ENCODE results near the gene APOBEC3B.
A peak's percentile ranks its signal among the peaks of the same experiment; 100 is the strongest.
"Not testable (repeated sequence)": the region's sequence is repeated elsewhere in the genome, so short reads cannot be mapped to it uniquely, and the experiment has no call there.

Gene APOBEC3B

GRCh38 chr22:38981992-38982927 lies at the start of gene APOBEC3B:
Gene APOBEC3B, plus strand, starts transcription at chr22:38982347. Its CDS starts 107 bp downstream, at chr22:38982454.
- DNase-seq (ENCODE audit: low read depth, low spot score) = peak; percentile 96
- peak within 1 kb of the TSS; percentile 53 for H3K27ac ChIP-seq

DNA sequence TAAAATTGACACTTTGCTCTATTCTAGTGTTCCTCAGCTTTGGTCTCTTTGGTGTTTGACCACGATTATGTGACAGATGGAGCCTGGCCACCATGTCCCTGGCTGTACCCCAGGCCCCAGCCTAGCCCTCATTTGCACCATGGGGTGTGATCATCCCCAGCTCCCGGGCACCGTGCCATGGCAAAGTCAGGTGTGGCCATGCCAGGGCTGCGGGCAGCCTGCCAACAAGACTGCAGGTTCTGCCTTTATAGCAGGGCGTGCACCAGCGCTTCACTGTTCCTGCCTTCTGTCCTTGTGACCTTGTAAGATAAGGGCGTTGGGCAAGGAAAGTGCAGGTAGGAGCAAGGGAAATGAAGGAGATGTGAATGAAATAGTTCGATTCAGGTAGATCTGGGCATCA lies 47.1 kb upstream of the APOBEC3B start:
- peak; percentile 67 for DNase-seq (ENCODE audit: low read depth, low spot score)
- no peak overlapping the region for H3K27ac ChIP-seq

- no peak overlapping the region for H3K27ac ChIP-seq
- DNase-seq (ENCODE audit: low read depth, low spot score) = no peak
Measured at GRCh38 chr22:38935616-38936015, 46.5 kb upstream of the APOBEC3B start.

GRCh38 chr22:38936562-38936961 lies 45.6 kb upstream of the APOBEC3B start:
- no peak overlapping the region for H3K27ac ChIP-seq
- DNase-seq (ENCODE audit: low read depth, low spot score) = no peak

- no peak for DNase-seq (ENCODE audit: low read depth, low spot score)
- no peak overlapping the region for H3K27ac ChIP-seq
Measured at GRCh38 chr22:38937036-38937435, 45.1 kb upstream of the APOBEC3B start.

GRCh38 chr22:38937541-38937940 lies 44.6 kb upstream of the APOBEC3B start:
- no peak overlapping the region for H3K27ac ChIP-seq
- no peak for DNase-seq (ENCODE audit: low read depth, low spot score)

- no peak overlapping the region for H3K27ac ChIP-seq
Measured at GRCh38 chr22:38938221-38938620, 43.9 kb upstream of the APOBEC3B start.

DNA sequence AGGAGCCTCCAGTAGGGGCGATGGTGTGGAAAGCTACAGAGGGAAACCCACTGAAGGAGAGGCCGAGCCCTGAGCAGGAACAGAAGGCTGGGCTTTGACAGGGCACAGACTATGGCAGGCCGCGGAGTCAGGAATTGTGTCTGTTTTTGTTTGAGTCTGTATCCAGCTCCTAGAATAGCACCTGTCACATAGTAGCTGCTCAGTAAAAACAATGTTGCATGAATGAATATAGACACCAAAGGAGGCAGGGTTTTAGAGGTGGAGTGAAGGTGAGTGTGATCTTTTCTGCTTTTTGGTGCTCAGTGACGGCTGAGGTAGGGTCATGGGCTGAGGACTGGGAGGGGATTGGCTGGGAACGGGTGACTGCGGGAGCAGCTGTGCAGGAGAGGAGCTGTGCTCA lies 43.2 kb upstream of the APOBEC3B start:
- H3K27ac ChIP-seq = no peak overlapping the region
- no peak for DNase-seq (ENCODE audit: low read depth, low spot score)

More at GRCh38 chr22:38938221-38938620, 43.9 kb upstream of the APOBEC3B start:
- DNase-seq (ENCODE audit: low read depth, low spot score) = no peak

GRCh38 chr22:38940811-38941384 lies 41.2 kb upstream of the APOBEC3B start:
- no peak overlapping the region for H3K27ac ChIP-seq
- no peak for DNase-seq (ENCODE audit: low read depth, low spot score)

DNA sequence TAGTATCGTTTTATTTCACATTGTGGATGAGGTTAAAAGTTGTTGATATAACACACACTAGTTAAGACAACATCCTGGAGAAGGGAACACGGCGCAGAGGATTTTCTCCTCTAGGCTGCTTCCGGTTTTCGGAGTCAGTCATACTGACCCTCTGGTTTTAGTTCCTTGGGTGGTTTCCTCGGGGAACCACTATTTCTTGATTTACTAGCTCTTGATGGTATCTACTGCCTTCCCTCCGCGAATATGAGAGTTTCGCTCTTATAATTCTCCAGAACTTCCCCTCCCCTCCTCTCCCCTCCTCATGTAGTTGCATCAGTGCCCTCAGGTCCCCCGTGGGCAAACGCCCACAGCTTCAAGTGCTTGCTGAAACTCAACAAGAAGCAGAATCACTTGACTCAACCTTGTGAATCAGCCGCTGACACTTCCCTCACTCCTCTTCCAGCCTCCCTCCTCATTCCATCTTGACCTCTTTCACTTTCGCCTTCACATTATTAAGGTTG lies 40.6 kb upstream of the APOBEC3B start:
- DNase-seq (ENCODE audit: low read depth, low spot score) = no peak
- H3K27ac ChIP-seq = no peak overlapping the region

DNA sequence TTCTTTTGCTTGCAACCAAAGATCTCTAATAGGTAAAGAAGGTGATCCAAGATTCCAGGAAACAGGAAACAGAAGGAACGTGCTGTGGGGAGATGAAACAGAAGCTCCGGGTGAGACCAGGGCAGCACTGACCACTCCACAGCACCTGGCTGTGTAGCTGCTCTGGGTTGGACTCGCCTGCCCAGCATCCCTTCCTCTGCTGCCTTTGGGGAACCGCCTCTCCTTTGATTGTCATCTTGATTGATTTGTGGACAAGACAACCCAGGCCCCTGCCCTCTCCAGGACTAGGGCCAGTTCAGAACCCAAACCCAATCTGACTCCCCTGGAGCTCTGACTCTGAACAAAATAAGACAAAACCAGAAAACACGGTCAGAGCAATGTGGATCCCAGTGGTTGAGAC lies 39.4 kb upstream of the APOBEC3B start:
- no peak overlapping the region for H3K27ac ChIP-seq

DNA sequence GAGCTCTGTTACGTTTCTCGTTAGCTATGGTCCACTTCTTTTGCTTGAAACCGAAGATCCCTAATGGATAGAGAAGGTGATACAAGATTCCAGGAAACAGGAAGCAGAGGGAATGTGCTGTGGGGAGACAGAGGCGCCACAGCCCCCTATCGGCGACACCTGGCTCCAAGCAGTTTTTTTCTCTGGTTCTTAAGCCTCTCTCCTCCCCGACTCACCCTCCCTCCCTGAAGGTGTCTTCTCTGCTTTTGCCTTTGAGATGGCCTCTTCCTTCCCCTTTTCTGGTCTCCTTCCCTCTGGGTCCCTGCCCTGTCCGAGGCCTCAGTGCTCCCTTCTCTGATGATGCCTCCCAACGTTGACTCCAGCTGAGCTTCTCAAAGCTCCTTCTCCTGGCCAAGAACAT lies 38.9 kb upstream of the APOBEC3B start:
- no peak overlapping the region for H3K27ac ChIP-seq
- no peak for DNase-seq (ENCODE audit: low read depth, low spot score)

More for the DNA sequence above, 39.4 kb upstream of the APOBEC3B start:
- no peak for DNase-seq (ENCODE audit: low read depth, low spot score)

DNA sequence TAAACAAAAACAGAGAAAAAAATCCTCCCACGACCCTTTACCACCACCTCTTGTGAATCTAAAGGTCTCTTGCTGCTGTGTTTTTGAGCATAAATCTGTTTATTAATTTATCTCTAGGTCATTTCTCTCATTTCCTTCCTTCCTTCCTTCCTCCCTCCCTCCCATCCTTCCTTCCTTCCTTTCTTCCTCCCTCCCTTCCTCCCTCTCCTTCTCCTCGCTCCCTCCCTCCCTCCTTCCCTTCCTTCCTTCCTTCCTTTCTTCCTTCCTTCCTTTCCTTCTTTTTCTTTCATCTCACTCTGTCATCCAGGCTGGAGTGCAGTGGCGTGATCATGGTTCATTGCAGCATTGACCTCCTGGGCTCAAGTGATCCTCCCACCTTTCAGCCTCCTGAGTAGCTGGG lies 38.3 kb upstream of the APOBEC3B start:
- H3K27ac ChIP-seq = no peak overlapping the region
- DNase-seq (ENCODE audit: low read depth, low spot score) = no peak

DNA sequence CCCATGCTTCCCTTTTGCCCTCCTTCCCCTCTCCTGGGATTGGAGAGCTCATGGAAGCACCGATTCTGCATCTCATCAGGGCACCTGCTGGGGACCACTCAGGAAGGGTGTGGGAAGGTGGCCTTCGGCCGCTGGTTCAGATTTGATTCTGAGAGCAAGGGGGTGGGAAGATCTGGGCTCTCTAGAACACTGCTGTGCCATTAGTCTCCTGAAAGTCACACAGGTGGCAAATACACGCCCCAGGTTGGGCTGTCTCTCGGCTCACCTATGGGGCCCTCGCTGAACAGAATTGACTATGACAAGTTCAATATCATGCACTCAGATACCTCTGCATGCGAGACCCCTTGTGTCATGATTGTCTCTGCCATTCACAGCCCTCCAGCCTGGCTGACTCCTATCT lies 37.5 kb upstream of the APOBEC3B start:
- no peak for DNase-seq (ENCODE audit: low read depth, low spot score)
- no peak overlapping the region for H3K27ac ChIP-seq

DNA sequence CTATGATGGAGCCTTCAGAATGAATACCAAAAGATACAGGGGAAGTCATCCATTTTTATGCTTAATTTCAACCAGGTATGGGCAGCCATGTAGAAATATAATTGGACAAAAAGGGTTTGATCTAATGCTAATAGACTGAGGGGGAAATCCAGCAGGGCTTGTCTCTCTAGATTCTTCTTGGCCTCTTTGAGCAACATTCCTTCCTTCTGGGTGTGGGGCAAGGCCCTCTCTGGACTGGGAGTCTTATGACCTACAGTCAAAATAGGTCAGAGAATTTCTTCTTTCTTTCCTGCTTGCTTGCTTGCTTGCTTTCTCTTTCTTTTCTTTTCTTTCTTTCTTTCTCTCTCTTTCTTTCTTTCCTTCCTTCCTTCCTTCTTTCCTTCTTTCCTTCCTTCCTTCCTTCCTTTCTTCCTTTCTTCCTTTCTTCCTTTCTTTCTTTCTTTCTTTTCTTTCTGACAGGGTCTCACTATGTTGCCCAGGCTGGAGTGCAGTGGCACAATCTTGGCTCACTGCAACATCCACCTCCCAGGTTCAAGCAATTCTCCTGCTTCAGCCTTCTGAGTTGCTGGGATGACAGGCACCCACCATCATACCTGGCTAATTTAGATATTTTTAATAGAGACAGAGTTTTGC lies 36.3 kb upstream of the APOBEC3B start:
- DNase-seq (ENCODE audit: low read depth, low spot score) = not testable (repeated sequence)

GRCh38 chr22:38946771-38947170 lies 35.4 kb upstream of the APOBEC3B start:
- peak overlapping the region; percentile 18 for H3K27ac ChIP-seq

More for the DNA sequence above, 36.3 kb upstream of the APOBEC3B start:
- not testable (repeated sequence) for H3K27ac ChIP-seq

DNA sequence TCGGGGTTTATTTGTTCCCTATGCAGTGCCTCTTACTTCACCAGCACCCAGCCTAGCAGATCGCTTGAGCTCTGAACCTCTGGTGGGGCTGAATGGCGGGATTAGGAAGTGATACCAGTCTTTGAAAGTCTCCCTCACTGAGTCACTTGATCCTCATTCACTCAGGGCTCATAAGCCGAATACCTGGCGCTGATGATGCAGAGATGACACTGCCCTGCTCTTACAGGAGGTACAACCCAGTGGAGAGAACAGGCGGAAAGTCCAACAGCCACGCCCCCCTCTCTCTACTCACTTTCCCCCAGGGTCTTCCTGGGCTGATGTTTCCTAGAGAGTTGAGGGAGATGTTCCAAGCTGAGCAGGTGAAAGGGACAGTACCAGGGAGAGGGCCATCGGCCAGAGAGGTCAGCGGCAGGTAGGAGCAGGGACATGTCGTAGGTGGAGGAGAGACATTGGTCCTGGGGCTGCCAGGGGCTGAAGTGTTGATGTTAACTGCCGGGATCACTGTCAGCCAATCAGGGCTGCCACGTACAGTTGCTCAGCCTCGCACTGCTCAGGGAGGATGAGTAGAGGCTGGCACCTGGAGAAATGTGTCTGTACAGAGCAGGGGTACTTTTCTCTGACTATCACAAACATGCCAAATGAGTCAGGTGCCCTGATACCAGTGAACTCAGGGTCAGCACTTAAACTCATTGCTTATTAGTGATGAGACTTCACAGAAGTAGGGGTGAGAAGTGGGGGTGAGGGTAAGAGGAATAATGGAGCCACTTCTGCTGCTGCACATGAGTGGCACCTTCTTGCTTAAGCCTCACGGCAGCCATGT lies 34.6 kb upstream of the APOBEC3B start:
- DNase-seq (ENCODE audit: low read depth, low spot score) = peak; percentile 64
- peak overlapping the region; percentile 18 for H3K27ac ChIP-seq

More at GRCh38 chr22:38946771-38947170, 35.4 kb upstream of the APOBEC3B start:
- DNase-seq (ENCODE audit: low read depth, low spot score) = no peak

- no peak for DNase-seq (ENCODE audit: low read depth, low spot score)
- H3K27ac ChIP-seq = no peak overlapping the region
Measured at GRCh38 chr22:38948181-38948940, 33.8 kb upstream of the APOBEC3B start.

DNA sequence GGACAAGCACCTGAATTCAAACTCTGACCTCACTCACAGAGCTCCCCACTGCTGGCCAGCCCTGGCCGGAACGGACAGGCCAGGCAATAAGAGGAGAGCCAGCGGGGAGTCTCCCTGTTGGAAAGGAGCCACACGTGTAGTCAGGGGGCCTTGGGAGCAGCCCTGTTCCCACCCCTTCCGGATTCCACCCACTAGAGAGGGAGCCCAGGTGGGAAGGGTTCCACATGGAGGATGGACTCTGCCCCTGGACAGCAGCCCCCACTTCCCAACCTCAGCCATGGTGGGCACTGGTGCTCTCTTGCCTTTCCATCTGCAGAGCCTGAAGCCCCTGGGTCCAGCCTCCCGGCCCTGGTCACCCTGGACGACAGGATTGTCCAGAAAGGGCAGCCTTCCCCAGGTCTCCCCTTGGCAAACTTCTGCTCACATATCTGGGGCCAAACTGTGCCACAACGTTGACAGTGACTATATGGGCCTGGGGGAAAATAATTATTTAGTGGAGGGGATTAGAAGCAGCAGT lies 32.2 kb upstream of the APOBEC3B start:
- H3K27ac ChIP-seq = no peak overlapping the region
- no peak for DNase-seq (ENCODE audit: low read depth, low spot score)

All from epithelial cell of prostate (primary cell).